ENCODE data around the gene CDON.
"Not testable (repeated sequence)": the region's sequence is repeated elsewhere in the genome, so short reads cannot be mapped to it uniquely, and the experiment has no call there.

The CDON gene

DNA sequence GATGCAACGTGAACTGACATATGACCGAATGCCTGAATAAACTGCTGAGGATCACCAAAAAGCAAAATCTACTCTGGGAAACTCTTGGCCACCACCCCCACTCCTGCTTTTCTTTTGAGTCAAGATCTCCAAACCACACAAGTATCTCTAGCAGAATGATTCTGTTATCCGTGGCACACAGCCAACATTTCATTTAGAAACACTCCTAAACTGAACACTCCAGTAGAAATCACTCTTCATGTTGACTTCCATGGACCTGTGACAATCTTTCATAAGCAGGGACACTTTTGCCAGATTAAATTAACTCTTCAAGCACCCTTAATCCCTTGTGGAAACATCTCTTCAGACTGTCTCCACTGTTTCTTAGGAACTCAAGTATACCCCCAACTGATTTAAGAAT, 72.4 kb downstream of the CDON start:
- DNase-seq = no peak

DNA sequence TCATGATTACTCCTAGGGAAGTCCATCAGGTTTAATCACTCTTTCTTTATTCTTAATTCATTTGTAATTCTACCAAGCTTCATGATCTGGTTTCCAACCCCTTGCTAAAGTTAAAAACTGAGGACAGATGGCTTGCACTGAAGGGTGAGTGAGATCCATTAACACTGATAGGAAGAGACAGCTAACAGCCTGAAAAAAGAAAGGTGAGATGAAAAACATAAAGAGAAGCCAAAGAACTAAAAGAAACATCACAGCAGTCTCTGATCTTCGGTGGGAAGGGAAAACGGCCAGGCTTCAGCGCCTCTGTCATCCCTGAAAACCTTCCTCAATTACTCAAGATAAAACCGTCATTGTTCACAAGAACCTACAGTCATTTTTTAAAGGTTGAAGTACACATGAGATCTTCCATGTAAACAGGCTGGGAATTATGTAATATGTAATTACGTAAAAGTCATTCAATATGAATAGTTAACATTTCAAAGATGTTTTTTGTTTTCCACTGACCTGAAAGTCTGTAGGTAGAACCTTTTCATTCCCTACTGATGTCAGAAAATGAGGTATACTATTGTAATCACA, 75.5 kb downstream of the CDON start:
- DNase-seq = no peak

DNA sequence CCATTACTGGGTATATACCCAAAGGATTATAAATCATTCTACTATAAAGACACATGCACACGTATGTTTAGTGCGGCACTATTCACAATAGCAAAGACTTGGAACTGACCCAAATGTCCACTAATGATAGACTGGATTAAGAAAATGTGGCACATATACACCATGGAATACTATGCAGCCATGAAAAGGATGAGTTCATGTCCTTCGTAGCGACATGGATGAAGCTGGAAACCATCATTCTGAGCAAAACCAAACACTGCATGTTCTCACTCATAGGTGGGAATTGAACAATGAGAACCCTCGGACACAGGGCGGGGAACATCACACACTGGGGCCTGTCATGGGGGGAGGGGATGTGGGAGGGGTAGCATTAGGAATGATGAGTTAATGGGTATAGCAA, 76.7 kb downstream of the CDON start:
- not testable (repeated sequence) for DNase-seq

DNA sequence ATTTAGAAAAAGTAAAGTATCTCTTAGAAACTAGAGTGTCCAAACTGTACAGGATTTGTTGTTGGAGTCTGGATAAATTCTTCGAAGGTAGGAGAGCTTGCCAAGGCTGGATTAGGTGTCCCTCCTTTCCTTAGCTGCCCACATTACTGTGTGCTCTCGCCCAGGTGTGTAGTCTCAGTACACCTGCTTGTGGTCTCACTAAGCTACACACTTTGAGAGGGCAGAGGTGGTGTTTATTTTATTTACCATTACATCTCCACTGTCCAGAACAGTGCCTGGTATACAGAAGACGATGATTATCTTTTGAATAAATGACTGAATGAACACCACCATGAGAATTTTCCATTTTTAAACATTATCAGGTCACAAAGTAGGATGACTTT, 80.3 kb downstream of the CDON start:
- no peak for DNase-seq

DNA sequence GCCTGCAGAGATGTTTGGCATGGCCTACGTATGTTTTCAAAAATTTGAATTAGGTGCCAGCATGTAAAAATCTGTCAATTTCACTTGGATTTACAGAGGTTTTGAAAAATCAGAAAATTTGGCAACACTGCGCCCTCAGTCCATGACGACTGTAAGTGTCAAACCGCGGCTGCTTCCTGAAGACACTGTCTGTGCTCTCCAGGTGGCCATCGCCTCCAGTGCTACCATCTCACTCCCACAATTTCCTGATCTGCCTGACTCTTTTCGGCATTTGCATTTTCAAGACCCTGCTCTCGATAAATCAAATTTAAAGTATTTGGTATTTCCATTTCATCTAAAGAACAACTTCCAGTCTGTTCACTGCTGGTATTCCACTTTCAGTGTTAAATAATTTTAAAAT, 82.2 kb downstream of the CDON start:
- no peak for DNase-seq

DNA sequence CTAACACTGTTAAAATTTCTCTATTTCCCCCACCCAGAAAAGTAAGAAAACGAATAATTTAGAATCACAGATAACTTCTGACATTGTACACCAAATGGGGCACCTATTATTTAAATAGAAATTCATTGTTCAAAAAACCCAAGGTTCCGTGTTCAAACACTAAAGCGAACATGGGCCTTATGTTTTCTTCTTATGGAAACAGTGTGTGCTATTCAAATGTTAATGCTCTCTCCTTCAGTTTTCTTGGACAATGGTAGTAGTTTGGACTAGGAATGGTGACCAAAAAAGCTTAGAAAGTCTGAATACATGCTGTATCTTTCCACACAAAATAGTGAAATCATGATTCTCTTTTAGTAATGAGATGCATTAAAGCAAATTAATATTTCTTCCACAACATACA, 83.2 kb downstream of the CDON start:
- DNase-seq = no peak

DNA sequence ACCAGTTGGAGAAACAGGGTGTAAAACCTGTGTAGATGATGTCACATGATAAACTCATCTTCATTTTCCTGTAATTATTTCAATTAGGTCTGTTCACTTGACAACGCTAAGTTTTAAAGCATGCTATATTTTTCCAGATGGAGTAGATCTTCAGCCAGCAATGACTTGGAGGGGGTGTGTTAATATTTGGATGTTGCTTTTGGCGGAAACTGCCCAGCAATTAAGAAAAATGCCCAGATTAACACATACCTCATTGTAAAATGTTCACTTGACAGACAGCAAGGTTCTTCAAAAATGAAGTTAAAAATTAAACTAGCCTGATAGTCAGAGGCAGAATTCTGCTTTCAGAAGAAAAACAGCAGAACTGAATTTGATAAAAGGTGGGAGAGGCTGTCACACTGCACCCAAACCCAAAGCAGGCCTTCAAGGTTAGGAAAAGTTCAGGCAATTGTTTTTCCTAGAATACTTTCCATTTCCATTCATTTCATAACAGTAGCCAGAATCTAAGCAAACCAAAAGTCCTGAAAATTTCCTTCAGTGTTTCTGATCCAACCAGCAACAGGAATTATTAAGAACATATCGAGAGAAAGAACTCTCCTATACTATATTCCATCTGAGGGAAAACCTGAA, 83.8 kb downstream of the CDON start:
- no peak for DNase-seq

DNA sequence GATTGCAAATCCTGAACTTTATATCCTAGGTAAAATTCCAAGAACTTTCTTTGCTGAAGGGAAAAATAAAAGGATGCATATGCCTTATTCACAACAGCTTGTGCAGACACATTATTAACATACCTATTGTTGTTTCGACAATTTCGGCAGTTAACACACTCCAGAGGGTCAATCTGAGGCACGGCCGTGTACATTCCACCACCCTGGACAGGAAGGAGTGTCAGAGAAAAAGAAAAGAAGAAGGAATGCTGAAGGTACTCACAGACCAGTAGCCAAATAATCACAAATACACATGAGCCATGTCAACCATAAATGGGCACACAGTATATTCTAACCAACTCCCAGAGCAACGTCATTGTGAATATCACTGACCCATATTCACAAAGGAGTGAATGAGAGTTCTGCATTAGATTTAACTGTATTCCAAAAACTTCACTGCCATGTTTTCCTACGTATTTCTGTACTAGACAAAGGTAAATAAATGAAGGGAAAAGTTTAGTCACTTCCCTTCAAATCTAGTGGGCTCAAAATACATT, 84.4 kb downstream of the CDON start:
- DNase-seq = no peak

DNA sequence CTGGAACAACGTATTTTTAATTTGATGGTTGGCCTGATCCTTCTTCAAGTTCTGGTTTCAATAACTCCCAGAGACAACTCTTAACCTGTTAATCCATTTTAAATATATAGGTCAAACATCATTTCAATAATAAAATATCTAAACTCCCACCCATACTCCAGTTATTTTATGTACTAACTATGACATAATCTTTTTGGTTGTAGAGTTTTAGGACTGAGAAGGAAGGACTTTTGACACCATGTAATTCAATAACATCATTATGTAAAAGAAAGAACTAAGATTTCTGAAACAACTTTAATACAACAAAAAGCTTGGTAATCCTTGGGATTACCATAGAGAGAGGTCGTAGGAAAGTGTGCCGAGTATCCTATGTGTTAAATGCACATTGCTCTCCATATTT, 85.3 kb downstream of the CDON start:
- DNase-seq = no peak

DNA sequence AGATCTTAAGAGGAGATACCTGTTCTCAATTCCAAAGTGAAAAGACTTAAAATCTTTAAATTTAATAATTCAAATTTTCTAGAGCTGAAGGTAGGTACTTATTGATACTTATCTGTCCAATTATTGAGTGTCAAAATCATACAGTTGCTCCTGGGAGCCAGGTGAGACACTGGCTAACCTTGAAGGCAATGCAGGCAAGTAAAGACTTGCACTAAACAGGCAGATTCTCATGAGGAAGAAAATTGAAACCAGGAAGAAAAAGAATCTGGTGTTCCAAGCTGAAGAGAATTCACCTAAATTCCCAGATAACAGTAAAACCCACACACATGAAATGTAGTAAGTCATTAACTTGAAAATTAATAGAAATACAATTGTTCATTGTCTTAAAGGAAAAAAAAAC, 86.5 kb downstream of the CDON start:
- no peak for DNase-seq

DNA sequence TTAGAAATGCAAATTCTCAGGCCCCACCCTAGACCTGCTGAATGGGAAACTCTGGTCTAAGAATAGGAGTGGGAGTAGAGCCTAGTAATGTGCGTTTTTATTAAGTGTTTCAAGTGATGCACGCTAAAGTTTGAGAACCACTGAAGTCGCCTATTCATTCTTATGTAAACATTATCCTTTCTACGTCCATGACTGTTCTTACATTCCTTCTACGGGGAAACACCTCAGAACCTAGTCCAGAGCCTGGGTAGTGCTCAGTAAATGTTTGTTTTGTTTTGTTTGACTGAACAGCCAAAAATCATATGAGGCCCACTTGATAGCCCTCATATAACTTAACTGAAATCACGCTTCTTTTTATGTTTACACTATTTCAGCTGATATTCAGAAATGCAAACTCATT, 87.0 kb downstream of the CDON start:
- DNase-seq = no peak

DNA sequence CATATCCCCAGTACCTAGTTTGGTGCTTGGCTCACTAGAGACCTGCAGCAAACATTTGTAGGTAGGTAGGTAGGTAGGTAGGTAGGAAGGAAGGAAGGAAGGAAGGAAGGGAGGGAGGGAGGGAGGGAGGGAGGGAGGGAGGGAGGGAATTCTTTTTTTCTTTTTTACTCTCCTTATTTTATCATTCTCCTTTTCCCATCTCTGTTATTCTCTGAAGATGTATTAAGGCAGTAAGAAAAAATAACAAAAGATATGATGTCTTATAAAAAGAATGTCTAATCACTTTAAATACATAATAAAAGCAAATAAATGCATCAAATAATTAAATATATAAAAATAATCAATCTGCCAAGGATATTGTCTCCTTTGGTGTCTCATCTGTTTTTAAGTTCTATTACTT, 88.4 kb downstream of the CDON start:
- no peak for DNase-seq

DNA sequence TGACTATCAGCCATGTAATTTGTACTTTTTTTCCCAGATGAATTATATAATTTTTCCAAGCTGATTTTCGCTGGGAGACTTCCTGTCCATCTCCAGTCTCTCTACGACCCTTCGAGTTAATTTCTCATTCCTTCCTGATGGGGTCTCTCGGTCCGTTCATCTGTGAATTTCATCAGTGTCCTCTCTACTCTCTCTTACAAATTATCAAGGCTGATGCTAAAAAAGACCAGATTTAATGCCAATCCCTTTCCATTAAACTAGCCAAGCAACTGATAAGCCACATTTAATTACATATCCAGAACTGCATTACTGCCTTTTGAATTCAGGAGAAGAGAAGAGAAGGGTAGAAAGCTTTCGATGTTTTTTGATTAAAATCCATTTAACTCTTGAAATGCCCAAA, 91.0 kb downstream of the CDON start:
- DNase-seq = no peak

DNA sequence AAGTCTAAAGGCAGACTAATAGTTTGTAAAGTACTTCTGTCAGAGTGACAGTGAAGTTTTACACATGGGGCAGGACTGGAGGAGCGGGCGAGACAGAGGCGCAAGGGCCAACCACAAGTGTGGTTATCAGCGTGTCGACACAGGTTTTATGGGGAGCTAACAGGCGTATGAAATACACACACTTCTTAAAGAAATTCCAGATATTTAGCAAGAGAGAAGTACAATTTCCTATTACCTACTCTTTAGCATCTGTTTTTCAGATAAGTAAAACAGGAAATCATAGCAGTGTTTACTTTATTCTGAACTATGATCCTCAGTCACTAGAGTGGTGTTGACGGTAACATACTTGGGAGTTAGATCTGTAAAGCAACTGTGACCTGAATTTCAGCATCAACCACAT, 94.3 kb downstream of the CDON start:
- DNase-seq = no peak

DNA sequence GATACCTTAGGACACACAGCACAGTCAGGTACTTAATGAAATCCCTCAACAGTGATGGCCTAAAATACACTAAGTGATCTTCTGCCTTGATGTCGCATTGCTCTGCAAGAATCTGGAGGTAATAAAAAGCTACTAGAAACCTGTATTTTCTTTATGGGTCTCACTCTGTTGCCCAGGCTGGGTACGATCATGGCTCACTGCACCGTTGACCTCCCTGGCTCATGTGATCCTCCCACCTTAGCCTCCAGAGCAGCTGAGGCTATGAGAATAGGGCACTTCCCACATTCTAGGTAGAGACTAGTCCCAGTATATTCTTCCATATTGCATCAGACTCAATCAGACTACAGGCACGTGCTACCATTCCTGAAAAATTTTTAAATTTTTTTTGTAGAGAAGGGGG, 95.2 kb downstream of the CDON start:
- no peak for DNase-seq

DNA sequence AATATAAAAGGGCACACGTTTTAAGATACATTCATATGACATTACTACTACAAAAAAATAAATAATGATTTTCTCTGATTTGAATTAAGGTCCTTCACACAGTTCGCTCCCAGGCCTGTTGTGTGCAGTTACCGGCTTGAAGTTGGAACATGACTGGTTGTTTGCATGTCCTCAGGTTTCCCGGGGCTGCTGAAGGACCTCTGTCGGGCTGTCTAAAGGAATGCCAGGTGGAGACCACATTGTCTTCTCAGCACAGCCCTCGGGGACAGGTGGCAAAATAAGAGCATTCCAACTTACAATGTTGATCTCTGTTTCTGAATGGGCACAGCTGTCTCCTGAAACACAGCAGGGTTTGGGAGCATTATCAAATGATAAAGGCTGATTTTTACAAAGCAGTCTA, 101.9 kb downstream of the CDON start:
- no peak for DNase-seq

DNA sequence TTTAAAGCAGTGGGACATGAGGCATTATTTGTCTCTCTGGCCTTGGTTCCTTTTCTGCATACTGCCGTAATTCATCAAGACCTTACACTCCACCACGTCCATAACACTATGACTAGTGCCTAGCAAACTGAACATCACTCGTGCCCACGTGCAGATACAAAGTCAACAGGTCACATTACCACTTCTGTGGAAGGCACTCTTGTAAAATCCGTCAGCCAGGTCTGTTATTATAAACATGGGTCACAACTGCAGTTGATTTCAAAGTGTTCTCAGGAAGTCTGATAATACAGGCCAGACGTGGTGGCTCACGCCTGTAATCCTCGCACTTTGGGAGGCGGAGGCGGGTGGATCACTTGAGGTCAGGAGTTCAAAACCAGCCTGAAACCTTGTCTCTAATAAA, 102.7 kb downstream of the CDON start:
- DNase-seq = no peak

DNA sequence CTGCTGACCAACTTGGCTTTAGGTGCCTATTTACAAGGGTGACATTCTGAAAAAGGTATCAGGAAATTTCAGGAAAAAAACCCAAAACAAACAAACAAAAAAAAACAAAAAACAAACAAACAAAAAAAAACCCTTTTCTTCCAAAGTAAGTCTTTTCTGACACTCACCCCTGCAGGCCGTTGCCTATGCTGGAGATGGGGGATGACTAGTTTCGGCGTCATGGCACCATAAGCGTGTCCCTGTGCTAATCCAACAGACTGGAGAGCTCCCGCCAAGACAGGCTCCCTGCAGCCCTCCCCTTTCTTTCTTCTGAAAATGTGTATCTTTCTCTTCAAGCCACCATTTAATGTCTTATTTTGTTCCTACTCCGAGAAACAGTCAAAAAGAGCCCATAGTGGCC, 103.2 kb downstream of the CDON start:
- no peak for DNase-seq

DNA sequence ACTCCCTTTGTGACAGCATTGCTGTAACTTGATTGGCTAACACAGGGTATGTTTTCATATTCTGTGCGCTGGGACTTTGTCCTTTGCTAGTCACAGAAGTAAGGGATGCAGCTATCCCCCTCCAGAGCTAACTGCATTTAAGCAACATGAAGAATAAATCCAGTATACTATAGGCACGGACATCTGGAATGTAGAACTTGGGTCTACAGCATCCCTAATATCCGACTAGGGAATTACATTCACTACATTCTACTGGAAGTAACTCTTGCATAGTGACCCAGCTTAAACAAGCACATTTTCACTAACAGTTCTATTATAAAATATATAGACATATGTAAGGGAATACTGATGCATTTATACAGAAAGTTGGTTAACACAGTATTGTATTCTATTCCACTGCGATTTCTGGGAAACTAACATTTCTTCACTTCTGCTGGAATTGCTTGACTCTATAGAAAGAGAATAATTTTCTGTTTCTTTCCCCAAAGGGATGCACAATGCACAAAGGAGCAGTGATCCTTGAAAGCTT, 103.7 kb downstream of the CDON start:
- no peak for DNase-seq

DNA sequence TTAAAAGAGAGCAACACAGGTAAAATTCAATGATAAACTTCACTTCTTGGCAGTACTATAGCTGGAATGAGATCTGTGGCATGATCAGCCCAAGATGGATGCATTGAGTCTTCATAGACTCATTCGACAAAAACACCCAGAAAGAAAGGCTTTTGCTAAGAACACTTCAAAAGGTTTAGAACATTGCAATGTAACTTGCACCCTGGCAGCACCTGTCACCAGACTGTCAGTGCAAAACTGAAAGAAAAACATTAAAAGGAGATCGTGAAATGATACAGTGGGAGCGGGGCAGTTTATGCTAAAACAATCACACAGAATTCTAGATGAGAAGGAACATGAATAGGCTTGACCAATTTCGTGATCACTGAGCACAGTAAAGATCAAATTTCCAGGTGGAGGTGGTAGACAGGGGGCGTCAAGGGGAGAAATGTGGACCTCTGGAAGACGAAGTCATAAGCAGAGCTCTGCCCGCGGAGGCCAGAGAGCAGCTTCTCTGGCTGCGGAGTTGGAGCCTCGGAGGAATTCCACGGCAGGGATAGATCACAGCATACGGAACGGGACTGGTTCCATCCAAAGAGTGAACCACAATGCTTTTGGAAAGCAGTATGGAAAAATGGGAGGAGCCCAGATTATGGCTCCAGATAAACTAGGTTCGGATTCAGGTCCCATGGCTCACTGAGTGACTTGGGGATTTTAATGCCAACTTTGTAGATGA, 104.9 kb downstream of the CDON start:
- no peak for DNase-seq

DNA sequence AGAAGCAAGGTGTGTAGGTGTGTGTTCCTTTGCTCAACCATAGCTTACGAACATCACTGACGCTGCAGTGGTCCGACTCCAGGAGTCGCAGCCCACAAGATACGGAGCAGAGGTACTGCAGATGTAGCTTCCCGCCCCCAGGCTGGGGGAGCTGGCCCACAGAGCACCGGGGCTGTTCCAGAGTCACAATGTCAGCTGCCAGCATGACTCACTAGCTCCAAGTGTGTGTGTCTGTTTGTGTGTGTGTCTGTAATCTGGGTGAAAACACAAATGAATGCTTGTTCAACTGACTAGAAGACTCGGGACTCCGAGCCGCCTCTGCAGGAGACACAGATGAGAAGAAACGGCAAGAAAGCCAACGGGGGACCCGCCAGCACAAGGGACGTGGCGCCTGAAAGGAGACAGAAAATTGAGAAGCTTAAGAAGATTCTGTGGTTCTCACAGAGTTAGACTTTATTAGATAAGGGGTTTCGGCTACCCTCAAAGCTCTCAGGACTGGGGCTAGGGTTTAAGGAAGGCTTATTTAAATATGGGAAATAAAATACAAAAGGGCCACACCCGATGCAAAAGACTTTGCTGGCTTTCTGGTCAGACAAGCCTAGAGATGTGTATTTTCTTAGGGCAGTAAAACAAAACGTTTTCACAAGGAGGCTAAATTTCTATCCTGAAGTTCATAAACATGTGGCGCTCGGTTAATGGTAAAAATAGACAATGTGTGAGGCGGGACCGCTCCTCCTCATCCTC, 106.1 kb downstream of the CDON start:
- DNase-seq = no peak

DNA sequence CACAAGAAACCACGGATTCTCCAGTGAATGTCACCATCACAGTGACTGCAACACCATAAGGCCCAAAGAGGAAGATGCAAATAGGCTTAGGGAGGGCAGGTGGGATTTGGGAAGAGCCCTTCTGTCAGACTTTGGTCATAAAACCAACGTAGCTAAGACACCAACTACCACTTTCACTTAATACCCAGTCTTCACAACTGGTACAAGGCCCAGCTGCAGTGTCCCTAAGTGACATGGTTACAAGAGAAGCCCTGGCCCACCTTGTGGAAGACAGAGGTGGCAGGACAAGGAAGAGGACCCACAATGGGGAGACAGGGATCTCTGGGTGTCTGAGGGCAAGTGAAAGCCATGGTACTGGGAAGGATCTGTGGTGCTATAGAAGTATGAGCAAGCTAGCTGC, 106.8 kb downstream of the CDON start:
- DNase-seq = no peak

DNA sequence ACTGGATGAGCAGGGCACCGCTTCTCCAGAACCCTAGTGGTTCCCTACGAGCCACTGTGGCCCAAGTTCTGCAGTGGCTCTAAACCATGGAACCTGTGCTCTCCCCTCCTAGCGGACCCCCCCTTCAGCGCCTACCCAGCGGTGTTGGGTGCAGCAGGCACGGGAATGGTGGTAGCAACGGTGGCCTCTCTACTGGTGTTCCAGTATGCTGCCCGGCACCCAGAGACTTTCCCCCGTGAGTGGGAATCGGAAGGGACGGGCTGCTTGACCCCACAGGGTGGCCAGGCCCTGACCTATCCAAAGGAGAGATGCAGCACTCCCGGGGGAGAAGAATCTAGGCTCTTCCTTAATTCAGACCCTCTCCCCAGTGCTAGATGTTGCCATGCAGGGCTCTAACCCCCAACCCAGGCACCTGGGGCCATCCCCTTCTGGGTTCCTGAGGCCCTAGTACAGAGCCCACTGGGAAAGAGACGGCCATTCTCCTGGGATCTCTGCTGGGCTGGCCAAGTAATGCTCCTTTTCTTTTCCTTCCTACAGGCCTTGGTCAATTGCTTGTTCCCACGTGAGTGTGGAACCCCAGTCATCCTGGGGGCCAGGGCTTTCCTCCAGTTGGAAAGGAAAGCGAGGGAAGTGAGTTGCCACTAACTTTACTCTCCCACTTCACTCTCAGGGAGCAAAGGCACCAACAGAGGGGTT, 107.6 kb downstream of the CDON start:
- no peak for DNase-seq

Measured in effector CD4-positive, alpha-beta T cell (primary cell).